ENCODE measurements around the gene MAP4K2. TPM values are rescaled to one million over a fixed set of nuclear protein-coding genes. Genes with fewer than 3 reads are reported as not detected.
A peak's percentile ranks its signal among the peaks of the same experiment; 100 is the strongest.

Gene MAP4K2
- total and polyA plus RNA-seq, 9 of the 15 experiments (the other 6 are each of a cell fraction or from before 2014, with no cell fraction given): 0.13 to 14.5 (median 7.3) TPM

- POLR2A ChIA-PET: interaction anchor here (0.5 to 2.5 kb wide), 2 partner anchors 11 to 429 kb away, joined by 3 to 12 read pairs; partner anchors contain the start of gene SF1
- in situ Hi-C loops (cut with MboI): loop anchor here (5.0 kb wide), 1 partner anchor 103 kb away; no protein-coding TSS in a partner anchor
- TF ChIP-seq, protein P1, sequence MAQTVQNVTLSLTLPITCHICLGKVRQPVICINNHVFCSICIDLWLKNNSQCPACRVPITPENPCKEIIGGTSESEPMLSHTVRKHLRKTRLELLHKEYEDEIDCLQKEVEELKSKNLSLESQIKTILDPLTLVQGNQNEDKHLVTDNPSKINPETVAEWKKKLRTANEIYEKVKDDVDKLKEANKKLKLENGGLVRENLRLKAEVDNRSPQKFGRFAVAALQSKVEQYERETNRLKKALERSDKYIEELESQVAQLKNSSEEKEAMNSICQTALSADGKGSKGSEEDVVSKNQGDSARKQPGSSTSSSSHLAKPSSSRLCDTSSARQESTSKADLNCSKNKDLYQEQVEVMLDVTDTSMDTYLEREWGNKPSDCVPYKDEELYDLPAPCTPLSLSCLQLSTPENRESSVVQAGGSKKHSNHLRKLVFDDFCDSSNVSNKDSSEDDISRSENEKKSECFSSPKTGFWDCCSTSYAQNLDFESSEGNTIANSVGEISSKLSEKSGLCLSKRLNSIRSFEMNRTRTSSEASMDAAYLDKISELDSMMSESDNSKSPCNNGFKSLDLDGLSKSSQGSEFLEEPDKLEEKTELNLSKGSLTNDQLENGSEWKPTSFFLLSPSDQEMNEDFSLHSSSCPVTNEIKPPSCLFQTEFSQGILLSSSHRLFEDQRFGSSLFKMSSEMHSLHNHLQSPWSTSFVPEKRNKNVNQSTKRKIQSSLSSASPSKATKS (CRISPR knock-in tag; IDR thresholded peaks at IDR 0.05): no peak
- TF ChIP-seq NR4A1 (CRISPR knock-in tag; IDR thresholded peaks at IDR 0.05) (no peak), NR4A1 (tag; IDR thresholded peaks at IDR 0.05) (no peak), ZNF316 (IDR thresholded peaks at IDR 0.05) (no peak), CAMTA2 (CRISPR knock-in tag; conservative IDR thresholded peaks at IDR 0.05) (no peak), ZNF584 (CRISPR knock-in tag; IDR thresholded peaks at IDR 0.05; ENCODE audit: low read depth) (no peak), SMARCE1 (IDR thresholded peaks at IDR 0.05) (no peak), ASH1L (IDR thresholded peaks at IDR 0.05; ENCODE audit: borderline replicate concordance, low read depth, partially characterized antibody) (no peak), ZFP91 (CRISPR knock-in tag; IDR thresholded peaks at IDR 0.05) (no peak), SIN3B (IDR thresholded peaks at IDR 0.05; ENCODE audit: low read depth) (no peak), KDM5B (IDR thresholded peaks at IDR 0.05; ENCODE audit: insufficient replicate concordance, low read depth, low read length) (no peak), SLC30A9 (CRISPR knock-in tag; IDR thresholded peaks at IDR 0.05) (no peak), HOXB6 (CRISPR knock-in tag; IDR thresholded peaks at IDR 0.05; ENCODE audit: borderline replicate concordance) (no peak), NEUROD1 (IDR thresholded peaks at IDR 0.05; ENCODE audit: borderline replicate concordance, low read depth, low read length, partially characterized antibody) (no peak), HNRNPUL1 (IDR thresholded peaks at IDR 0.05; ENCODE audit: low read length) (no peak)
- TF ChIP-seq, protein P2, sequence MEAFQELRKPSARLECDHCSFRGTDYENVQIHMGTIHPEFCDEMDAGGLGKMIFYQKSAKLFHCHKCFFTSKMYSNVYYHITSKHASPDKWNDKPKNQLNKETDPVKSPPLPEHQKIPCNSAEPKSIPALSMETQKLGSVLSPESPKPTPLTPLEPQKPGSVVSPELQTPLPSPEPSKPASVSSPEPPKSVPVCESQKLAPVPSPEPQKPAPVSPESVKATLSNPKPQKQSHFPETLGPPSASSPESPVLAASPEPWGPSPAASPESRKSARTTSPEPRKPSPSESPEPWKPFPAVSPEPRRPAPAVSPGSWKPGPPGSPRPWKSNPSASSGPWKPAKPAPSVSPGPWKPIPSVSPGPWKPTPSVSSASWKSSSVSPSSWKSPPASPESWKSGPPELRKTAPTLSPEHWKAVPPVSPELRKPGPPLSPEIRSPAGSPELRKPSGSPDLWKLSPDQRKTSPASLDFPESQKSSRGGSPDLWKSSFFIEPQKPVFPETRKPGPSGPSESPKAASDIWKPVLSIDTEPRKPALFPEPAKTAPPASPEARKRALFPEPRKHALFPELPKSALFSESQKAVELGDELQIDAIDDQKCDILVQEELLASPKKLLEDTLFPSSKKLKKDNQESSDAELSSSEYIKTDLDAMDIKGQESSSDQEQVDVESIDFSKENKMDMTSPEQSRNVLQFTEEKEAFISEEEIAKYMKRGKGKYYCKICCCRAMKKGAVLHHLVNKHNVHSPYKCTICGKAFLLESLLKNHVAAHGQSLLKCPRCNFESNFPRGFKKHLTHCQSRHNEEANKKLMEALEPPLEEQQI (IDR thresholded peaks at IDR 0.05): no peak
These were observed 13.4 kb downstream of the MAP4K2 start for GRCh38 chr11:64789331-64790204.

More at GRCh38 chr11:64789331-64790204, 13.4 kb downstream of the MAP4K2 start:
- Histone ChIP-seq H3K9ac (ENCODE audit: insufficient read depth in 1 of 2, low read depth in 2 of 2, low read length in 2 of 2) (peak overlapping the region in 1 of 2 experiments; percentile 67; a peak in 2 of 4 replicates), H3K9me1 (ENCODE audit: control insufficient read depth, insufficient read depth, low read length) (no peaks in the 10 kb centered on the region), H3K27ac (ENCODE audit: extremely low read depth, low read depth, low read length) (no peak overlapping the region), H3K9me3 (replicated peaks; ENCODE audit: control insufficient read depth, insufficient read depth, low read depth, low read length) (no peaks in the 10 kb centered on the region), H3K36me3 (ENCODE audit: control insufficient read depth, insufficient read depth, low read length) (no peaks in the 10 kb centered on the region), H3K27me3 (ENCODE audit: control insufficient read depth in 2 of 2, insufficient read depth in 2 of 2, low read length in 2 of 2) (no peaks in the 10 kb centered on the region), H3K4me1 (replicated peaks in 1 of 2; ENCODE audit: control insufficient read depth in 2 of 2, insufficient read depth in 2 of 2, low read length in 2 of 2) (peaks cover 3 to 20% of the 10 kb centered on the region in 2 experiments; a peak in 4 of 5 replicates), H3K79me2 (ENCODE audit: control insufficient read depth, insufficient read depth, low read length) (no peaks in the 10 kb centered on the region), H2AFZ (ENCODE audit: low read depth, low read length) (no peak overlapping the region), H3K4me3 (no peak overlapping the region), H4K20me1 (replicated peaks; ENCODE audit: control insufficient read depth, insufficient read depth, low read length) (no peaks in the 10 kb centered on the region), H3K4me2 (ENCODE audit: insufficient read depth, low read length) (no peak overlapping the region)
- ATAC-seq (no peak), FAIRE-seq (no peak), DNase-seq (ENCODE audit: extremely low read depth in 1 of 4, low spot score in 3 of 4) (no peak)
- WGBS (ENCODE audit: insufficient coverage, low coverage, missing lambda C conversion rate): 72% methylated on average over 13 of the region's 15 CpGs
- no TSS peak for BruUV-seq (replicated peaks)
- CTCF ChIA-PET (ENCODE audit: low intra/inter-chr PET ratio): interaction anchor here (2.4 kb wide), 1 partner anchor 104 kb away, joined by 13 read pairs; no protein-coding TSS in a partner anchor
- intact Hi-C loops (cut with micrococcal nuclease): loop anchor here (5.0 kb wide), 1 partner anchor 103 kb away; no protein-coding TSS in a partner anchor

All from K562 (cell line).